WTC11 (cell line): ENCODE data around the gene OR1L8.
"Not testable (repeated sequence)": the region's sequence is repeated elsewhere in the genome, so short reads cannot be mapped to it uniquely, and the experiment has no call there.

Experiments used
- ATF2 ChIP-seq: sonication (generic); formaldehyde crosslinking; IDR thresholded peaks from 2 replicates; pipeline ENCODE4 v1.8.1; 2022; ENCODE audit warnings: low read depth, missing genetic modification reagents, borderline replicate concordance
- CTCF ChIP-seq: fragments of 200-600 bp; IDR thresholded peaks from 2 replicates; pipeline ENCODE4 v1.8.0; 2022; ENCODE audit warnings: antibody characterized with exemption
- E2F4 ChIP-seq: sonication (generic); formaldehyde crosslinking; IDR thresholded peaks from 2 replicates; pipeline ENCODE4 v1.8.1; 2022; ENCODE audit warnings: low read depth, mild to moderate bottlenecking, moderate library complexity, missing genetic modification reagents, borderline replicate concordance
- FOXP1 ChIP-seq: sonication (generic); formaldehyde crosslinking; IDR thresholded peaks from 2 replicates; pipeline ENCODE4 v1.8.0; 2022; ENCODE audit warnings: missing genetic modification reagents, mild to moderate bottlenecking, moderate library complexity, borderline replicate concordance
- FOXP4 ChIP-seq: sonication (generic); formaldehyde crosslinking; IDR thresholded peaks from 2 replicates; pipeline ENCODE4 v1.8.0; 2022; ENCODE audit warnings: mild to moderate bottlenecking, missing genetic modification reagents
- NR3C1 ChIP-seq: sonication (generic); formaldehyde crosslinking; conservative IDR thresholded peaks from 2 replicates; pipeline ENCODE4 v1.8.1; 2023; ENCODE audit warnings: low read depth, mild to moderate bottlenecking, missing genetic modification reagents
- TEAD4 ChIP-seq: sonication (generic); formaldehyde crosslinking; IDR thresholded peaks from 2 replicates; pipeline ENCODE4 v1.8.0; 2022; ENCODE audit warnings: mild to moderate bottlenecking, missing genetic modification reagents
- TF ChIP-seq, protein P1 (sequence below): fragments of 250-450 bp; sonication (Bioruptor Pico); IDR thresholded peaks from 2 replicates; pipeline ENCODE4 v1.8.0; 2021; ENCODE audit warnings: mild to moderate bottlenecking

DNA sequence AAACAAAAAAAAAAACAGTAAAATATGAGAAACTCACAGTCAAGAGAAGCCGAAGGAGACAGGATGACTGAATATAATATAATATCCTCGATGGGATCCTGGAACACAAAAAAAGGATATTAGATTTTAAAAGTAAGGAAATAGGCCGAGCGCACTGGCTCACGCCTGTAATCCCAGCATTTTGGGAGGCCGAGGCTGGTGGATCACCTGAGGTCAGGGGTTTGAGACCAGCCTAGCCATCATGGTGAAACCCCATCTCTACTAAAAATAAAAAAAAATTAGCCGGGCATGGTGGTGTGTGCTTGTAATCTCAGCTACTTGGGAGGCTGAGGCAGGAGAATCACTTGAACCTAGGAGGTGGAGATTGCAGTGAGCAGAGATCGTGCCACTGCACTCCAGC is at the start of gene OR1L8:
- TF ChIP-seq CTCF; FOXP4; E2F4; TEAD4; ATF2 (CRISPR knock-in tag); NR3C1; FOXP1: not testable (repeated sequence)
- TF ChIP-seq, protein P1, sequence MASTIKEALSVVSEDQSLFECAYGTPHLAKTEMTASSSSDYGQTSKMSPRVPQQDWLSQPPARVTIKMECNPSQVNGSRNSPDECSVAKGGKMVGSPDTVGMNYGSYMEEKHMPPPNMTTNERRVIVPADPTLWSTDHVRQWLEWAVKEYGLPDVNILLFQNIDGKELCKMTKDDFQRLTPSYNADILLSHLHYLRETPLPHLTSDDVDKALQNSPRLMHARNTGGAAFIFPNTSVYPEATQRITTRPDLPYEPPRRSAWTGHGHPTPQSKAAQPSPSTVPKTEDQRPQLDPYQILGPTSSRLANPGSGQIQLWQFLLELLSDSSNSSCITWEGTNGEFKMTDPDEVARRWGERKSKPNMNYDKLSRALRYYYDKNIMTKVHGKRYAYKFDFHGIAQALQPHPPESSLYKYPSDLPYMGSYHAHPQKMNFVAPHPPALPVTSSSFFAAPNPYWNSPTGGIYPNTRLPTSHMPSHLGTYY: not testable (repeated sequence)
